Glutamatergic neuron (in vitro differentiated cells): ENCODE results near the gene DNMBP. TPM values are rescaled to one million over a fixed set of nuclear protein-coding genes. Genes with fewer than 3 reads are reported as not detected.

Experiments
- DNase-seq: peaks from one replicate; pipeline ENCODE4 v3.0.0; 2022
- H3K27ac Mint-ChIP-seq: one replicate; pipeline ENCODE4 v1.8.0; 2020; ENCODE audit warnings: mild to moderate bottlenecking, mixed read lengths, inconsistent platforms; ENCODE audit not compliant: unreplicated experiment
- H3K27me3 Mint-ChIP-seq: one replicate; pipeline ENCODE4 v1.8.0; 2020; ENCODE audit warnings: mild to moderate bottlenecking, moderate library complexity, mixed read lengths, inconsistent platforms; ENCODE audit not compliant: unreplicated experiment
- H3K36me3 Mint-ChIP-seq: one replicate; pipeline ENCODE4 v1.8.0; 2020; ENCODE audit warnings: mild to moderate bottlenecking, mixed read lengths, inconsistent platforms; ENCODE audit not compliant: unreplicated experiment
- H3K4me1 Mint-ChIP-seq: one replicate; pipeline ENCODE4 v1.8.0; 2020; ENCODE audit warnings: mild to moderate bottlenecking, low read depth, mixed read lengths, inconsistent platforms; ENCODE audit not compliant: unreplicated experiment
- H3K4me3 Mint-ChIP-seq: one replicate; pipeline ENCODE4 v1.8.0; 2020; ENCODE audit warnings: mild to moderate bottlenecking, mixed read lengths, inconsistent platforms; ENCODE audit not compliant: unreplicated experiment
- H3K9me3 Mint-ChIP-seq: one replicate; pipeline ENCODE4 v1.8.0; 2020; ENCODE audit warnings: mild to moderate bottlenecking, moderate library complexity, mixed read lengths, inconsistent platforms; ENCODE audit not compliant: unreplicated experiment
- total RNA-seq: library from RNA; stranded (reverse); fragmentation: NEBNext Ultra II Directional; extraction: Animal tissue kit (Norgen Biotek cat#: 25700); gene quantifications from one replicate; pipeline ENCODE4 v1.2.1, GENCODE V29; 2021; ENCODE audit not compliant: unreplicated experiment
- TF ChIP-seq, protein P1 (sequence below): fragments of 200-600 bp; sonication (generic); IDR thresholded peaks from one replicate; pipeline ENCODE4 v1.5.0; 2021; ENCODE audit not compliant: partially characterized antibody, unreplicated experiment

DNMBP gene
- total RNA-seq, 1 donor from 2014 or later = 9.5 TPM

DNA sequence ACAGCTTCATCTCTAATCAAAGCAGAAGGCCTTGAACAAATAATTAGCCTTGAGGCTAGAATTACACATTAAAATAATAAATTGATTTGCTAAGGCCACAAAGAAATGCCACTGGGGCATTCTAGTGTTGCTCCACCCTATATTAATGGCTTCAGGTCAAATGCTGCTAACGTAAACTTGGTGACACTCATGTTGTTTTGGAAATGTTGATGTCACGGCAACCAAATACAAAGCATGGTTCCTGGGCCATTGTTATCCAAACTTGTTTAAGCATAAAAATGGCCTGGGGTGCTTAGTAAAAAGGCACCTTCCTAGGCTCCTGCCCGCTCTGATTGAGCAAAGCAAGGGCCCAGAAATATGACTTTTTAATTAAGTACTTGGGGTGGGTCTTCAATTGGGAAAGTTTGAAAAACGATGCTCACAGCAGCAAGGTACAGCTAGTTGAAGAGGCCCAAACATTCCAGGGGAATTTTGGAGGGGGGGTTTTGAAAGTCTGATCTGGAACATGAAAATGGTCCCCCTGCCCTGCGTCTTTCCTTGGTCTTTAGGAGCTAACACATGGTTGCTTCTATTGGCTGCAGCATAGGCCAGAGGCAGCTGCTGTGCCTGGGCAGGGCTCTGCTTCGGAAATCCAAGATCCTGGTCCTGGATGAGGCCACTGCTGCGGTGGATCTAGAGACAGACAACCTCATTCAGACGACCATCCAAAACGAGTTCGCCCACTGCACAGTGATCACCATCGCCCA lies 159.6 kb downstream of the DNMBP start:
- TF ChIP-seq, protein P1, sequence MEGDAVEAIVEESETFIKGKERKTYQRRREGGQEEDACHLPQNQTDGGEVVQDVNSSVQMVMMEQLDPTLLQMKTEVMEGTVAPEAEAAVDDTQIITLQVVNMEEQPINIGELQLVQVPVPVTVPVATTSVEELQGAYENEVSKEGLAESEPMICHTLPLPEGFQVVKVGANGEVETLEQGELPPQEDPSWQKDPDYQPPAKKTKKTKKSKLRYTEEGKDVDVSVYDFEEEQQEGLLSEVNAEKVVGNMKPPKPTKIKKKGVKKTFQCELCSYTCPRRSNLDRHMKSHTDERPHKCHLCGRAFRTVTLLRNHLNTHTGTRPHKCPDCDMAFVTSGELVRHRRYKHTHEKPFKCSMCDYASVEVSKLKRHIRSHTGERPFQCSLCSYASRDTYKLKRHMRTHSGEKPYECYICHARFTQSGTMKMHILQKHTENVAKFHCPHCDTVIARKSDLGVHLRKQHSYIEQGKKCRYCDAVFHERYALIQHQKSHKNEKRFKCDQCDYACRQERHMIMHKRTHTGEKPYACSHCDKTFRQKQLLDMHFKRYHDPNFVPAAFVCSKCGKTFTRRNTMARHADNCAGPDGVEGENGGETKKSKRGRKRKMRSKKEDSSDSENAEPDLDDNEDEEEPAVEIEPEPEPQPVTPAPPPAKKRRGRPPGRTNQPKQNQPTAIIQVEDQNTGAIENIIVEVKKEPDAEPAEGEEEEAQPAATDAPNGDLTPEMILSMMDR = no peak
- DNase-seq = no peak
- peaks cover 5% of the 10 kb centered on the region for H3K4me1 Mint-ChIP-seq
- no peak overlapping the region for H3K27ac Mint-ChIP-seq
- H3K4me3 Mint-ChIP-seq = no peak overlapping the region
- no peaks in the 10 kb centered on the region for H3K9me3 Mint-ChIP-seq
- H3K36me3 Mint-ChIP-seq = no peaks in the 10 kb centered on the region
- no peaks in the 10 kb centered on the region for H3K27me3 Mint-ChIP-seq

DNA sequence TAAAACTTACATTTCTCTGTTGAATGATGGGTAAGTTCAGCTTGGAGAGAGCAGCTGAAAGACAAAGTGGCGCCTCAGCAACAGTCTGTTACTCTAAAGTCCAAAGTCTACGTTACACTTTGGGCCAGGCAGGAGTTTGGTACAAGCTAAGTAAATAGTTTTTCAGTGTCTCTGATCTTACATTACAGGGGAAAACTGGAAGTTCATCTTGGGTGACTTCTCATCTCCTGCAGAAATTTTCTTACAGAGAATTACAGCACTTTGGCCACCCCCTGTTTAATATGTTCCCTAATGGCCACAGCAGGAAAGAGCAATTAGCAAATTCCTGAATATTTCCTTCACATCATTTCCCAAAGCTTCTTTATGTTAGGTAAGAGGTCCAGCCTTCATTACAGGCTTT lies 160.2 kb downstream of the DNMBP start:
- TF ChIP-seq, protein P1 = no peak
- no peak overlapping the region for H3K27ac Mint-ChIP-seq
- H3K9me3 Mint-ChIP-seq = no peaks in the 10 kb centered on the region
- H3K36me3 Mint-ChIP-seq = no peaks in the 10 kb centered on the region
- no peak overlapping the region for H3K4me3 Mint-ChIP-seq
- H3K27me3 Mint-ChIP-seq = no peaks in the 10 kb centered on the region
- no peak for DNase-seq
- H3K4me1 Mint-ChIP-seq = peaks cover 5% of the 10 kb centered on the region

DNA sequence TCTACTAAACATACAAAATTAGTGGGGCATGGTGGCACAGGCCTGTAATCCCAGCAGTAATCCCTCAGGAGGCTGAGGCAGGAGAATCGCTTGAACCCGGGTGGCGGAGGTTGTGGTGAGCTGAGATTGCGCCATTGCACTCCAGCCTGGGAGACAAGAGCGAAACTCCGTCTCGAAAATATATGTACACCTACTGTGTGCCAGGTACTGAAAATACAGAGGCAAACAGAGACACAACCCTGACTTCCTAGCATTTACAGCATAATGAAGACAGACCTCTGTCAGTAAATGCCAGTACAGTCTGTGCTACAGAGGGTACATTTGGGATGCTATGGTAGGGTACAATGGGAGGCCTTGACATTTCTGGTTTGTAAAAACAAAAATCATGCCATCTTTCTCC lies 160.7 kb downstream of the DNMBP start:
- Mint-ChIP-seq H3K9me3 (no peaks in the 10 kb centered on the region), H3K4me1 (peaks cover 9% of the 10 kb centered on the region), H3K4me3 (no peak overlapping the region), H3K27me3 (peaks cover 3% of the 10 kb centered on the region), H3K27ac (no peak overlapping the region), H3K36me3 (no peaks in the 10 kb centered on the region)
- TF ChIP-seq, protein P1 = no peak
- no peak for DNase-seq

DNA sequence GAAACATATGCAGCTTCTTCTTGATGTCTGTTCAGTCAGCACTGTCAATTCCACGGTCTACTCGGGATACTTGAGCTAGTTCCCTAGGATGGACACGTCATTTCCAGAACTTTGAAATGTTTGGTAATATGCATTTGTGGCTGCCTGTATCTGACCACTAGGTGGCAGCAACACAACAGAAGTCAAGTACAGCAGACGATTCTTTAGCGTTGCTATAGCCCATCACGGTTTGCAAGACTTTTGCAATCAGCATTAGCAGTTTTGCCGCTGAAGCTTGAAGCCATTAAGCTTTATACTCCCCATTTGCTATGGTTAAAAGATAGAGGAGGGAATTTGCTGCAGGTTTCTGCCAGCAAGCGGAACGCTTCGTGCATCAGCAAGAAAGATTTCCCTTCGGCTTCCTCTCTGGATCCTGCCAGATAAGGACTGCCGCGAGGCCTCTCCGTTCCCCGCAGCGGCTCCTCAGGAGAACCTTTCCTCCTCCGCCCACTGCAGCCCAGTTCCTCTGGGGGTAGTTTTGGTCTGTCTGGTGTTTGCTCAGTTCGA lies 163.8 kb downstream of the DNMBP start:
- peak; percentile 64 for DNase-seq
- TF ChIP-seq, protein P1 = peak; percentile 94
- Mint-ChIP-seq H3K27me3 (peaks cover 6% of the 10 kb centered on the region), H3K27ac (no peak overlapping the region), H3K4me3 (no peak overlapping the region), H3K36me3 (peaks cover 3% of the 10 kb centered on the region), H3K9me3 (peaks cover 5% of the 10 kb centered on the region), H3K4me1 (peaks cover 10% of the 10 kb centered on the region)

DNA sequence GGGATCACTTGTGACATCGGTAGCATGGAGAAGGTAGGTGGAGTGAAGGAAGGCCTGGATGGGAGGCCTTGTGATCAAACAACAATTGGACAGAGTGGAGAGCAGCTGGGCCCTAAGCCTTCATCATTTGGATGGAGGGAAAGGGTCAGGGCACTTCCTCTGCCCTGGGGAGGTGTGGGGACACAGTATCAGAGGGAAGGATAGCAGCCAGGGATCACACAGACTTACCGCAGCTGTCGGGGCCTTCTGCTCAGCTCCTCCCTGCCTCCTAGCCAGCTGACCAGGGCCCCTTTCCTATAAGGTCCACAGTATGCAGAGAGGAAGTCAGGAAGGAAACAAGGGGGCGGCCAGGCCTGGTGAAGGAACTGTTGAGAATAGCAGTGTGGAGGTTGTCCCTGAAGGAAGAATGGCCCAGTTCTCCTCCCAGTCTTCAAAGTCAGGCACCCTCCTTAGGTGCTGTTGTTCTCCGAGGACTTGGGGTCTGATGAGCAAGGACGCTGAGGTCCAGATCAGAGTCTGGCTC lies 165.3 kb downstream of the DNMBP start:
- H3K9me3 Mint-ChIP-seq = peaks cover 7% of the 10 kb centered on the region
- TF ChIP-seq, protein P1 = no peak
- no peak for DNase-seq
- peaks cover 8% of the 10 kb centered on the region for H3K27me3 Mint-ChIP-seq
- H3K36me3 Mint-ChIP-seq = peaks cover 5% of the 10 kb centered on the region
- H3K27ac Mint-ChIP-seq = peak overlapping the region; percentile 30
- H3K4me1 Mint-ChIP-seq = peaks cover 7% of the 10 kb centered on the region
- no peak overlapping the region for H3K4me3 Mint-ChIP-seq
